C4-2B (cell line): ENCODE results near the gene FBXW10B.
A peak's percentile ranks its signal among the peaks of the same experiment; 100 is the strongest.
"Not testable (repeated sequence)": the region's sequence is repeated elsewhere in the genome, so short reads cannot be mapped to it uniquely, and the experiment has no call there.

Experiments used
- H3K27ac ChIP-seq: fragments of 450-650 bp; 2 replicates; pipeline ENCODE4 v1.5.1; 2017
- CTCF ChIP-seq: fragments of 450-650 bp; conservative IDR thresholded peaks from 2 replicates; pipeline ENCODE4 v1.5.1; 2017; ENCODE audit warnings: mild to moderate bottlenecking

FBXW10B gene

GRCh38 chr17:15588017-15588416 lies 31.5 kb downstream of the FBXW10B start:
- not testable (repeated sequence) for H3K27ac ChIP-seq

- H3K27ac ChIP-seq: not testable (repeated sequence)
These were observed 36.2 kb downstream of the FBXW10B start for GRCh38 chr17:15583313-15583712.

GRCh38 chr17:15581462-15581861 lies 38.0 kb downstream of the FBXW10B start:
- H3K27ac ChIP-seq: not testable (repeated sequence)

DNA sequence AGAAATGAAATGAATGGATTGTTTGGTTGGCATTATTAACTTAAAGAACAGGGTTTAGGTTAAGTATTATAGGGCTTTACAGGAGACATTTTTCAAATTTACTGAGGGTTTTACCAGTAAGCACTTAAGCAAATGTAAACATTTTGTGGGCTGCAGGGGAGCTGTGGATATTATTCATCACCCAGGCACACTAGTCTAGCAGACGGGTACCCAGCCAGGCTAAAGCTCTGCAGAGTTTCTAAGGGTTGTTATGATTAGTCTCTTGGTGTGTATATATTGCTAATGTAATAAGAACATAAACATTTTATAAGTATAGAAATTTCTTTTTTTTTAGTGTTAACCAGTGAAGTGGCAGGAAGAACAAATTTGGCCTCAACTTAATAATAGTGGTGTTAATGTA lies 42.7 kb downstream of the FBXW10B start:
- not testable (repeated sequence) for H3K27ac ChIP-seq

DNA sequence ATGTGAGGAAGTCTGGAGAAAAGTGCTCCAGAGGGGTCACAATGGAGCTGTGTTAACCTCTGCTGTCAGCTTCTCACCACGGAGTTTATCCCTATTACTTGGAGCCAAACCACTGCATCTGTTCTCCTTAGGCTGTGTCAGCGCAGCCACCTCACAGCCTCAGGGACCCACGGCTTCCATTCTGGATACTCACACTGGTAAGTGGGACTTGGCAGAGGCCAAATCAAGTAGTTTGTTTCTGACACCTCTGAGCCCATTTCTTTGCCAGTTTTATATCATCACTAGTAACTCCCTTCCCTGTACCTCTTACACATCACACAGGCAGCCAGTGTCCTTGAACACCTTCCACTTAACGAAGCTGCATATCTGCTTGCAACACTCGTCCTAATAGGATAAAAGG lies 44.8 kb downstream of the FBXW10B start:
- H3K27ac ChIP-seq: not testable (repeated sequence)

GRCh38 chr17:15573870-15574269 lies 45.6 kb downstream of the FBXW10B start:
- not testable (repeated sequence) for H3K27ac ChIP-seq
- peak; percentile 48 for TF ChIP-seq CTCF
